BE2C (cell line): ENCODE measurements around the gene FSTL4.
"Not testable (repeated sequence)": the region's sequence is repeated elsewhere in the genome, so short reads cannot be mapped to it uniquely, and the experiment has no call there.

ENCODE experiments used
- DNase-seq: peaks from one replicate; pipeline ENCODE4 v3.0.0-alpha.2; 2020
- H3K27me3 ChIP-seq: fragments of 250-450 bp; sonication (Bioruptor Pico); 2 replicates; pipeline ENCODE4 v1.5.1; 2020; ENCODE audit warnings: mild to moderate bottlenecking
- H3K36me3 ChIP-seq: fragments of 250-450 bp; sonication (Bioruptor Pico); 2 replicates; pipeline ENCODE4 v1.5.1; 2020; ENCODE audit warnings: mild to moderate bottlenecking
- H3K4me1 ChIP-seq: fragments of 250-450 bp; sonication (Bioruptor Pico); 2 replicates; pipeline ENCODE4 v1.5.1; 2020
- H3K4me3 ChIP-seq: 2 replicates; pipeline ENCODE4 v1.5.1; 2011; ENCODE audit warnings: low read depth, low read length
- H3K9me3 ChIP-seq: fragments of 250-450 bp; sonication (Bioruptor Pico); 2 replicates; pipeline ENCODE4 v1.5.1; 2020
- TF ChIP-seq, protein P1 (sequence below): IDR thresholded peaks from 2 replicates; pipeline ENCODE4 v1.5.1; 2012; ENCODE audit warnings: mild to moderate bottlenecking, low read depth, low read length

FSTL4 gene

DNA sequence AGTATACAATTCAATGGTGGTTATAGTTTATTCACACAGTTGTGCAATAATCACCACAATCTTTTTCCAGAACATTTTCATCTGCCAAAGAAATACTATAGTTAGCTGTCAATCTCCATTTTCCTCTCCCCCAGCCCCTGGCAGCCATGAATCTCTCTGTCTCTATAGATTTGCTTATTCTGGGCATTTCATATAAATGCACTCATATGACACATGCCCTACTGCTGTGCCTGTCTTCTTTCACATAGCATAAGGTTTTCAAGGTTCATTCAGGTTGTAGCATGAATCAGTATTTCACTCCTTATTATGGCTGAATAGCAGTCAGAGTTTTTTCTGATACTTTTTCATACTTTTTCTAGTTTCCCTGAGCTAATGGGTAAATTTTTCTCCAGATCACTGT, 432.9 kb downstream of the FSTL4 start:
- Histone ChIP-seq H3K9me3 (no peaks in the 10 kb centered on the region), H3K36me3 (no peaks in the 10 kb centered on the region), H3K4me1 (no peaks in the 10 kb centered on the region), H3K27me3 (no peaks in the 10 kb centered on the region), H3K4me3 (no peak overlapping the region)
- DNase-seq, result no peak
- TF ChIP-seq, protein P1, sequence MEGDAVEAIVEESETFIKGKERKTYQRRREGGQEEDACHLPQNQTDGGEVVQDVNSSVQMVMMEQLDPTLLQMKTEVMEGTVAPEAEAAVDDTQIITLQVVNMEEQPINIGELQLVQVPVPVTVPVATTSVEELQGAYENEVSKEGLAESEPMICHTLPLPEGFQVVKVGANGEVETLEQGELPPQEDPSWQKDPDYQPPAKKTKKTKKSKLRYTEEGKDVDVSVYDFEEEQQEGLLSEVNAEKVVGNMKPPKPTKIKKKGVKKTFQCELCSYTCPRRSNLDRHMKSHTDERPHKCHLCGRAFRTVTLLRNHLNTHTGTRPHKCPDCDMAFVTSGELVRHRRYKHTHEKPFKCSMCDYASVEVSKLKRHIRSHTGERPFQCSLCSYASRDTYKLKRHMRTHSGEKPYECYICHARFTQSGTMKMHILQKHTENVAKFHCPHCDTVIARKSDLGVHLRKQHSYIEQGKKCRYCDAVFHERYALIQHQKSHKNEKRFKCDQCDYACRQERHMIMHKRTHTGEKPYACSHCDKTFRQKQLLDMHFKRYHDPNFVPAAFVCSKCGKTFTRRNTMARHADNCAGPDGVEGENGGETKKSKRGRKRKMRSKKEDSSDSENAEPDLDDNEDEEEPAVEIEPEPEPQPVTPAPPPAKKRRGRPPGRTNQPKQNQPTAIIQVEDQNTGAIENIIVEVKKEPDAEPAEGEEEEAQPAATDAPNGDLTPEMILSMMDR, result no peak

DNA sequence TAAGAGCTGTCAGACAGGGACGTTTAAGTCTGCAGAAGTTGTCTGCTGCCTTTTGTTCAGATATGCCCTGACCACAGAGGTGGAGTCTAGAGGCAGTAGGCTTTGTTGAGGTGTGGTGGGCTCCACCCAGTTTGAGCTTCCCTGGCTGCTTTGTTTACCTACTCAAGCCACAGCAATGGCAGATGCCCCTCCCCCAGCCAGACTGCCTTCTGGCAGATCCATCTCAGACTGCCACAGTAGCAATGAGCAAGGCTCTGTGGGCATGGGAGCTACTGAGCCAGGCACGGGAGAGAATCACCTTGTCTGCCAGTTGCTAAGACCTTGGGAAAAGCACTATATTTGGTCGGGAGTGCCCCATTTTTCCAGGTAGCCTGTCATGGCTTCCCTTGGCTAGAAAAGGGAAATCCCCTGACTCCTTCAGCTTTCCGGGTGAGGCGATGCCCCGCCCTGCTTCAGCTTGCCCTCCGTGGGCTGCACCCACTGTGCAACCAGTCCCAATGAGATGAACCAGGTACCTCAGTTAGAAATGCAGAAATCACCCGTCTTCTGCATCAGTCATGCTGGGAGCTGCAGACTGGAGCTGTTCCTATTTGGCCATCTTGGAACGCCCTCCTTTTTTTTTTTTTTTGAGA, 441.5 kb downstream of the FSTL4 start:
- not testable (repeated sequence) for DNase-seq

DNA sequence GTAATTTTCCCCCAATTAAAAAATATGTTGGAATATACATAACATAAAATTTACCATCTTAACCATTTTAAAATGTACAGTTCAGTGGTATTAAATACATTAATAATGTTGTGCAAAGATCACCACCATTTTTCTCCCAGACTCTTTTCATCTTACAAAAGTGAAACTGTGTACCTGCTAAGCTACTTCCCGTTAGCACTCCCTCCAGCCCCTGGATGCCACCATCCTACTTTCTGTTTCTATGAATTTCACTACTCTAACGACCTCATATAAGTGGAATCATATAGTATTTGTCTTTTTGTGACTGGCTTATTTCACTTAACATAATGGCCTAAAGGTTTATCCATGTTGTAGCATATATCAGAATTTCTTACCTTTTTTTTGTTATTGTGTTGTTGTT, 447.6 kb downstream of the FSTL4 start:
- no peaks in the 10 kb centered on the region for H3K4me1 ChIP-seq
- no peaks in the 10 kb centered on the region for H3K36me3 ChIP-seq
- no peaks in the 10 kb centered on the region; the same call in 1 of the 2 replicates for H3K9me3 ChIP-seq
- TF ChIP-seq, protein P1, result no peak
- no peaks in the 10 kb centered on the region for H3K27me3 ChIP-seq
- no peak for DNase-seq
- no peak overlapping the region for H3K4me3 ChIP-seq

More for the DNA sequence above, 441.5 kb downstream of the FSTL4 start:
- H3K27me3 ChIP-seq, H3K4me3 ChIP-seq, H3K36me3 ChIP-seq, H3K9me3 ChIP-seq, H3K4me1 ChIP-seq: not testable (repeated sequence)

DNA sequence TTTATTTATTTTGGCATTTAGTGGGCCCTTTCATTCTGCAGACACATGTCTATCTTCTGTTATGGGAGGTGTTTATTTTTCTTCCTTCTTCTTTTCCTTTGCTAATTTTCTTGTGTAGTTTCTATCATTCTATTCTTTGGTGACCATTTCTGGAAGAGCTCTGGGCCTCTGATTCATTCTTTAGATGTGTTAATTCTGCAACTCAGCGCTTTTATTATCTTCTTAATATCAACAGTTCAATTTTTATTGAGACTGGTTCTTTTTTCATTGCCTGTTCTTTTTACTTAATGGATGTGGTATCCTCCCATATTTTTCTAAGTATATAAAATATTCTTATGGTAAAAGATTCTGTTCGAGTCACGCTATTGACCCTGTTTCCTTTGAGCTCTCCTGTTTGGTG, 448.5 kb downstream of the FSTL4 start:
- no peaks in the 10 kb centered on the region for H3K36me3 ChIP-seq
- no peaks in the 10 kb centered on the region for H3K4me1 ChIP-seq
- TF ChIP-seq, protein P1, result no peak
- H3K4me3 ChIP-seq, result no peak overlapping the region
- DNase-seq, result no peak
- no peaks in the 10 kb centered on the region for H3K9me3 ChIP-seq
- no peaks in the 10 kb centered on the region for H3K27me3 ChIP-seq

DNA sequence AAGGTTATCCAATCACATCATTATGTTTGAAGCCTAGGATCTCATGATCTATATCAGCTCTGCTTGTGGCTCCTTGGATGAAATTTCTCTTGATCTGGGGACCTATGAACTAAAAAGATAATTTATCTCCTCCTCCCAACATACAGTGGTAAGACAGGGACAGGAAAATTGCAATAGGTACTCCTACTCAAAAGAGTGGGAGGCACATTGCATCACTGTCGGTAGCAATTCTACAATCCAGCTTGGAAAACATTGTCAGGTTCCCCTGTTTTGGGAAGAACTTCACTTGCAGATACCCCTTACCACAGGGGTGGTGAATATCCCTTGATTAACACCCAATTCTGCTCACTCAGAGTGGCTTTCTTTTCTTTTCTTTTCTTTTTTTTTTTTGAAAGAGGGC, 452.8 kb downstream of the FSTL4 start:
- no peaks in the 10 kb centered on the region for H3K4me1 ChIP-seq
- H3K9me3 ChIP-seq, result no peaks in the 10 kb centered on the region; the same call in 1 of the 2 replicates
- H3K36me3 ChIP-seq, result no peaks in the 10 kb centered on the region
- TF ChIP-seq, protein P1, result no peak
- no peak for DNase-seq
- no peak overlapping the region for H3K4me3 ChIP-seq
- H3K27me3 ChIP-seq, result no peaks in the 10 kb centered on the region

DNA sequence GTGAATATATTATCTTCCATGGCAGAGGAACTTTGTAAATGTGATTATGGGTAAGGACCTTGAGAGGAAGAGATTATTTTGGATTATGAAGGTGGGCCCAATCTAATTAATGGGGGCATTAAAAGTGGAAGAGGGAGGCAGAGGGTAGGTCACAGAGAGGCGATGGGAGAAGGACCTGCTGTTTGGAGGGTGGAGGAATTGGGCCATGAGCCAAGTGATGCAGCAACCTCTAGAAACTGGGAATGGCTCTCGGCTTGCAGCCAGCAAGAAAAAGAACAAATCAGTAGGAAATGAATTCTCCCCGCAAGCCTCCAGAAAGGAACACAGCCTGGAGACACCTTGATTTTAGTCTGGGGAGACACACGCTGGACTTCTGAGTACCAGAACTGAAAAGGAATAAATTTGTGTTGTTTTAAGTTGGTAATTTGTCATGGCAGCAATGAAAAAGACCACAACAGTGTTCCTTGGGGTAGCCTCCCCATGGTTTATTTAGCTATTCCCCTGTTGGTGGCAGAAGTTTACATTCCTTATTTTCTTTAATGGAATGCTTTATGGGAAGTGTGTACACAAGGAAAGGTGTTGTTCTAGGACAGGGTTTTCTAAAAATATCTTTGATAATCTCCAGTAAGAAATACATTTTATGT, 456.9 kb downstream of the FSTL4 start:
- Histone ChIP-seq H3K4me1 (no peaks in the 10 kb centered on the region), H3K27me3 (no peaks in the 10 kb centered on the region), H3K4me3 (no peak overlapping the region), H3K36me3 (no peaks in the 10 kb centered on the region), H3K9me3 (no peaks in the 10 kb centered on the region; the same call in 1 of the 2 replicates)
- TF ChIP-seq, protein P1, result no peak
- DNase-seq, result peak; percentile 44
